Ammon's horn (tissue), 1 donor: ENCODE results near the gene TOMM34.

ENCODE experiments used
- DNase-seq: peaks from one replicate; pipeline ENCODE4 v3.0.0-alpha.2; 2016; ENCODE audit warnings: low spot score

Gene TOMM34

DNA sequence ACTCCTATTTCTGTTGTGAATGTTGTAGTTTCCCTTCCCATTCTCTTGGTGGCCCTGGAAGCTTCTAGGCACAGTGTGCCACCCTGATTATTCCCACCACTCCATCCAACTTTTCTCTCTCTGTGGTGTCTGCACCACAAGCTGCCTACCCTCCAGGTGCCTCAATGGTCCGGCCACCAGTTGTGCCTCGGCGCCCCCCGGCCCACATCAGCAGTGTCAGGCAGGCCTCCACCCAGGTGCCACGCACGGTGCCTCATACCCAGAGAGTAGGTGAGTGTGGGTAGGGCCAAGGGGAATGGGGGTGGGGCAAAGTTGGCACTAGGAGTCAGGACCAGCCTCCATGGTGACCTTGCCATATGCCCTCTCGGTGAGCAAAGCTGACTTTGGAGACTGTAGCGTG is 27.3 kb downstream of the TOMM34 start:
- DNase-seq = no peak

- DNase-seq = no peak
These were observed 28.3 kb downstream of the TOMM34 start for GRCh38 chr20:44931911-44932310.

DNA sequence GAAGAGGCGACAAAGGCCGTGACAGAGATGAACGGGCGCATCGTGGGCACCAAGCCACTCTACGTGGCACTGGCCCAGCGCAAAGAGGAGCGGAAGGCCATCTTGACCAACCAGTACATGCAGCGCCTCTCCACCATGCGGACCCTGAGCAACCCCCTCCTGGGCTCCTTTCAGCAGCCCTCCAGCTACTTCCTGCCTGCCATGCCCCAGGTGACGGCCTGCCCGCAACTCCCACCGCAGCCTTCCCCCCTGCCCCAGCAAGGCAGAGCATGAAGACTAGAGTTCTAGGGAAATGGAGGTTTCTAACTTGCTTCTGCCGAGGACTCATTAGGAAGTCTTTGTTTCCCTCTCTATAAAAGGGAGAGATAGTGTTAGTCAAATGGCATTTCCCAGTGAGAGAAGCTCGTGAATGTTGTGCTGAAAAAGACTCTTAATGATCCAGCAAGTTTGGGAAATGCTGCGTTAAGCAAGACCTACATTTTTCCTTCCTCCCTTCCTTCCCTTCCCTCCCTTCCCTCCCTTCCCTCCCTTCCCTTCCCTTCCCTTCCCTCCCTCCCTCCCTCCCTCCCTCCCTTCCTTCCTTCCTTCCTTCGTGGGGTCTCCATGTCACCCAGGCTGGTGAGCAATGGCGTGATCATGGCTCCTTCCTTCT is 29.6 kb downstream of the TOMM34 start:
- no peak for DNase-seq

DNA sequence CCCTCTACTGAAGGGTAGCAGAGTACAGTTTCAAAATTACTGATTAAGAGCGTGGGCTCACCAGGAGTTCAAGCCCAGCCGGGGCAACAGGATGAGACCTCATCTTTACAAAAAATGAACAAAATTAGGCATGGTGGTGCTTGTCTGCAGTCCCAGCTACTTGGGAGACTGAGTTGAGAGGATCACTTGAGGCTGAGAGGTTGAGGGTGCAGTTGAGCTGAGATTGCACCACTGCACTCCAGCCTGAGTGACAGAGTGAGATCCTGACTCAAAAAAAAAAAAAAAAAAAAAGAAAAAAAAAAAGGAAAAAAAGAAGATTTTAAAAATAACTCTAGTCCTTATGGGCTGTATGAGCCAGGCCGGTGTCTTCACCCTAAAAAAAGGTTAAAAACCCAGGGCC is 31.6 kb downstream of the TOMM34 start:
- no peak for DNase-seq

- no peak for DNase-seq
These were observed 35.7 kb downstream of the TOMM34 start for GRCh38 chr20:44924541-44924940.

DNA sequence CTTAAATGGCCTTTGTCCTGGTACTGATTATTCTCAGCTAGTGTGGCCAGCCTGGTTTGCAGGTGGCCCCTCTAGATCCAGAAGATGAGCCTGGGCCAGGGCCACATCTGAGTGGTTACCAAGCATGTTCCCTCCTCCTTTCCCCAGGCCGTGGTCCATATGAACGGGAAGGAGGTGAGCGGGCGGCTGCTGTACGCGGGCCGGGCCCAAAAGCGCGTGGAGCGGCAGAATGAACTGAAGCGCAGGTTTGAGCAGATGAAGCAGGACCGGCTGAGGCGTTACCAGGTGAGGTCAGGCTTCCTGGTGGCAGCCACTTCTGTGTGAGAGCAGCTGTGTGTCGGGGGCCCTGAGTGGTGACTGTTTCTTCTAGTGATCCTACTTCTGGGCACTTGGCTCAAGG is 38.8 kb downstream of the TOMM34 start:
- no peak for DNase-seq

GRCh38 chr20:44918761-44919160 is 41.4 kb downstream of the TOMM34 start:
- DNase-seq = no peak

DNA sequence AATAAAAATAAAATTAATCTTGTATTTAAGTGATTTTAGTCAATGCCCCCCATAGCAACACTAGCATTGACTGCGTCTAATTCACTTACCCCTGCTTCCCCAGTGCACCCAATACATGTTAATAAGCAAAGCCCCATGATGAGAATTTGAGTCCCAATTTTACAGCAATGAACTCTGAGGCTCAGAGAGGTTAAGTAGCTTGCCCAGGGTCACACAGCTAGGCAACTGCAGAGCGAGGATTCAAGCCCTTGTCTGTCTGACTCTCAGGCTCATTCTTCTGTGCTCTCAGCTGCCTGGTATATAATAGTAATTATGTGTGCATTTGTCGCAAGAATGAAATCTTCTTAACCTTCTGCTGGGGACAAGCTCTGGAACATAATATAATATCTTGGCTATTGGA is 41.9 kb downstream of the TOMM34 start:
- no peak for DNase-seq

DNA sequence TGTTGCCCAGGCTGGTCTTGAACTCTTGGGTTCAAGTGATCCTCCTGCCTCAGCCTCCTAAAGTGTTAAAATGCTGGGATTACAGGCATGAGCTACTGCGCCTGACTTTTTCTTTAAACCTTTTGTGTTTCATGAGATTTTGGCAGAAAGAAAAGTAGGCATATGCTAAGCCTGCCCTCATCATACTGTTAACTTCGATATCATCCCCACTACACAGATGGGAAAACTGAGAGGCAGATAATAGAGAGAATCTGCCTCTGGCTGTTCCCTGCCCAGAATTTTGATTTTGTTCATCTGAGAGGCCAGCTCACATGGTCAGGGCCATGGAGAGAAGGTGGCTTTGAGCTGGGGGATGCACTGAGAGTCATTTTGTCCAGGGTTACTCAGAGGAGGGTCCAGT is 42.8 kb downstream of the TOMM34 start:
- DNase-seq = no peak

- DNase-seq = no peak
These were observed 43.6 kb downstream of the TOMM34 start for GRCh38 chr20:44916586-44916985.

GRCh38 chr20:44914924-44915323 is 45.3 kb downstream of the TOMM34 start:
- DNase-seq = no peak

- no peak for DNase-seq
These were observed 48.0 kb downstream of the TOMM34 start for GRCh38 chr20:44912189-44912588.

GRCh38 chr20:44911264-44911921 is 48.8 kb downstream of the TOMM34 start:
- DNase-seq = no peak

GRCh38 chr20:44910690-44911262 is 49.4 kb downstream of the TOMM34 start:
- DNase-seq = no peak

DNA sequence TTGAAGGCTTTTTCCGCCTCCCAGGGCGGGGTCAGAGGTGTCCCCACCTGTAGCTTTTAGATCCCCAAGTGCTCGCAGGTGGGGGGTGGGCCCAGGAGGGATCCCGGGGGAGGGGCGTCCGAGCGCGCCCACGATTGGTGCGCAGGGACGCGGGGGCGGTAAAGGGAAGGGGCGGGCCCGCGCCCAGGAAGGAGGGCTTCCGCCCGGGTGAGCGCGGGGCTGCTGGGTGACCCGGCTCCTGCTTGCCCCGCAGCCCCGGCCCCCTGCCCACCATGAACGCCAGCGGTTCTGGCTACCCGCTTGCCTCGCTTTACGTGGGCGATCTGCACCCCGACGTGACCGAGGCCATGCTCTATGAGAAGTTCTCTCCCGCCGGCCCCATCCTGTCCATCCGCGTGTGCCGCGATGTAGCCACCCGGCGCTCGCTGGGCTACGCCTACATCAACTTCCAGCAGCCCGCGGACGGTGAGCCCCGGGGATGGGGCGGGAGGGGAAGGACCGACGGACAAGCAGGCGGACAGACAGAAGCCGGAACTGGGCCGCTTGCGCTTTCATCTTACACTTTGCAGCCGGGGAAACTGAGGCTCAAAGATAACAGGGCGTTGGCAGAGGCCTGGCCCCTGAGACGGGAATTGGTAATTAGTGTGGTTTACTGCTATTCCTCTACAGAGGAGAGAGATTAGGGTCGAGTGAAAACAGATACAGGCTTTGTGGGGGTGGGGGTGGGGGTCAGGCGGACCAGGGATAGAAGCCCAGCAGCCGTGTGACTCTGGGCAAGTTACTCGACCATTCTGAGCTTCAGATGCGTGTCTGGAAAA is 50.1 kb downstream of the TOMM34 start, which contains the start of gene PABPC1L:
TSS of gene PABPC1L (plus strand) at position 189 of the 818 bp plus-strand sequence. CDS start at position 273, 84 bp downstream.
- peak; percentile 52 for DNase-seq

DNA sequence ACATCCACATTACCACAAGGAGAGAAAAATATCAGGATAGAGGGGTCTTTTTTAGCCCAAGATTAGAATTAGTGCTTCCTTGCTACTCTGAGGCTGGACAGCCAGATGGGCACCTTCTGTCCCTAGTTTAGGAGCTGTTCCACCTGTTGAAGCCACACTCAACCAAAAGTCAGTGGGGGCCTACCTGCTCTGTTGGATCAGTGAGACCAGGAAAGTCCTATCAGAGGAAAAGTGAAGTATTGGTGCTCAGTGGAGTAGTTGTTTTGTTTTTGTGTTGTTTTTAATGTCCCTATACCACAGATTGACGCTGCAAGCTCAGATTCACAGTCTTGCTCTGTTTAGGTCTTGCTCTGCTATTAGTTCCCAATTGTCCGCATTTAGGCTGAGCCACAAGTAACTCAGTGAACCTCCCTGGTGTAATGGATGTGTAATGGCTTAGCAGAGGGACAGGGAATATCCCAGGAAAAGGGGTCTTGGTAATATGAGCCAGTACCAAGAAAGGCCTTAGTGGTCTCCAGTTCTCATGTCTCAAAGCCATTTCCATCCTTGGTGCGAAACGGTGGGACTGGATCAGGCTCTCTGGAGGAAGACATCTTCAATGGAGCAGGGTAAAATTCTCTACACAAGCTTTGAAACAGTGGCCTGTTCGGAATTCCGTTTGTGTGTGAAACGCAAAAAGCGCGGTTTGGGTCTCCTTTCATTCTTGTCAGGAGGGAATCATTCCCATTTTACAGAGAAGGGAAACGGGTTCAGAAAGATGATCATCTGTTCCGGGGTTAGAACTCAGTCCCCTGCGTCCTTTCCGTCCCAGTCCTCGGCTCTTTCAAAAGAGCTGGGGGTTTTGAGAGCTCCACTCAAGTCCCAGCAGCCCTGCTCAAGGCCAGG is 51.0 kb downstream of the TOMM34 start:
- no peak for DNase-seq

- DNase-seq = no peak
These were observed 55.8 kb downstream of the TOMM34 start for GRCh38 chr20:44904377-44904776.

DNA sequence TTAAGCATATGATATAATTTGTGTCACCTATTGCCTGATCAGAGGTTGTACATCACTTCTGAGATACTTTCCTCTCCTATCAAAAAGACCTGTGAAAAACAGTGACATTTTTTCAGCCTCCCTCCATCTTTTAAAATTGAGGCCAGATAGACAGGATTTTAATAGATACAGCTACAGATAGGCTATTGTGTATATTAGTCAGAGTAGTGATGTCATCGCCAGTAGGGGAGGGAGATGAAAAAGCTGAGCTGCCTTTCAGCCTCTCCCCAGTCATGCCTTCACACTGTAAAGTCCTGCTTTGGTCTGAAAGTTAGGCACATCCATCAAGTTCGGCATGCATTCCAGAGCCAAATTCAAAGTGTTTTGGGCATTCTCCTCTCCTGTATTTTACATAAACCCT is 58.2 kb downstream of the TOMM34 start:
- DNase-seq = peak; percentile 78

GRCh38 chr20:44900231-44900854 is 59.9 kb downstream of the TOMM34 start:
- no peak for DNase-seq

DNA sequence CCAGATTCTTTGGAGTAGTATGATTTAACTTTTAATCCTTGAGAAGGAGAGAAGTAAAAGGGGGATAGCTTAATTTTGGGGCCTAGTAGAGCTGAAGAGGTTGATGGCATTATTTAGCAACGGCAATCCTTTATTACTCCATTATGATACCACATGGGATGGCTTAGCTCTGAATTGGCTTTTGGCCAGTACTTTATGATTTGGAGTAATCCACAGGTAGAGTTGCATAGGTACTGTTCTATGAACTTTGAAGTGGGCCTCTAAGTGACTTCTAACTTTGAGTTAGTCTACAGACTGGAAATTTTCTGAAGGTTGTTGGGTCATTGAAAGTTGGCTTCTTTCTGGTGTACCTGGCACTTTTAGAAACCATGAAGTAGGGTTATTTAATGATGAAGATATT is 63.1 kb downstream of the TOMM34 start:
- no peak for DNase-seq

GRCh38 chr20:44896583-44896982 is 63.6 kb downstream of the TOMM34 start:
- no peak for DNase-seq
